Type B pancreatic cell (in vitro differentiated cells): ENCODE data around the gene PITPNB. TPM values are rescaled to one million over a fixed set of nuclear protein-coding genes. Genes with fewer than 3 reads are reported as not detected.
A peak's percentile ranks its signal among the peaks of the same experiment; 100 is the strongest.

Experiments
- DNase-seq: peaks from one replicate; pipeline ENCODE4 v3.0.0; 2021; ENCODE audit warnings: mixed read lengths; ENCODE audit not compliant: unreplicated experiment; ENCODE audit errors: extremely low spot score
- H3K27ac Mint-ChIP-seq: 2 replicates; pipeline ENCODE4 v1.8.0; 2021; ENCODE audit warnings: mild to moderate bottlenecking, mixed read lengths
- H3K27me3 Mint-ChIP-seq: 2 replicates; pipeline ENCODE4 v1.8.0; 2021; ENCODE audit warnings: mixed read lengths
- H3K36me3 Mint-ChIP-seq: 2 replicates; pipeline ENCODE4 v1.8.0; 2021; ENCODE audit warnings: mixed read lengths
- H3K4me1 Mint-ChIP-seq: one replicate; pipeline ENCODE4 v1.8.0; 2021; ENCODE audit warnings: mixed read lengths; ENCODE audit not compliant: unreplicated experiment
- H3K4me3 Mint-ChIP-seq: 2 replicates; pipeline ENCODE4 v1.8.0; 2021; ENCODE audit warnings: mild to moderate bottlenecking, mixed read lengths
- H3K9me3 Mint-ChIP-seq: 2 replicates; pipeline ENCODE4 v1.8.0; 2021; ENCODE audit warnings: mixed read lengths
- CTCF ChIP-seq: fragments of 200-600 bp; sonication (generic); conservative IDR thresholded peaks from 2 replicates; pipeline ENCODE4 v1.5.0; 2021; ENCODE audit warnings: antibody characterized with exemption, mild to moderate bottlenecking
- total RNA-seq: library from RNA; stranded (reverse); gene quantifications from 2 replicates; pipeline ENCODE4 v1.2.1, GENCODE V29; 2021; ENCODE audit warnings: low replicate concordance

The PITPNB gene
- total RNA-seq, 1 donor from 2014 or later = 73.2 TPM

DNA sequence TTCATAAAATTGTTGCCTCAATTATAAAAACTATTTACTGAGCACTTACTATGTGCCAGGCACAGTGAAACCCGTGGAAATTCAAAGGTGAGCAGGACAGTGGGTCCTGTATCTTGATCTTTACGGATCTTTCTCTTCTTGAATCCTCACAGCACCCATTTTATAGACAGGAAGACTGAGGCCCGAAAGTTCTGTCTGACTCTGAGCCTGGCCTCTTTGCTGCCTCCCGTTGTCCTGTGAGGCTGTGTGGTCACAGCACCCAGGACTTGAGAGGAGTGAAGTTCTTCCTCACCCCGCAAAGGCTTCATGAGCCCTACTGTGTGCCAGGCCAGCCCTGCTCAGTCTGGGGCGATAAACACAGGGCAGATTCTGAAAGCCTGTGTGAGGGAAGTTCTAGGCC is 104.1 kb downstream of the PITPNB start:
- H3K27me3 Mint-ChIP-seq = peaks cover 16% of the 10 kb centered on the region
- H3K4me1 Mint-ChIP-seq = peaks cover 13% of the 10 kb centered on the region
- H3K27ac Mint-ChIP-seq = no peak overlapping the region
- no peaks in the 10 kb centered on the region for H3K36me3 Mint-ChIP-seq
- DNase-seq = no peak
- no peaks in the 10 kb centered on the region for H3K9me3 Mint-ChIP-seq
- TF ChIP-seq CTCF = no peak
- H3K4me3 Mint-ChIP-seq = no peak overlapping the region

DNA sequence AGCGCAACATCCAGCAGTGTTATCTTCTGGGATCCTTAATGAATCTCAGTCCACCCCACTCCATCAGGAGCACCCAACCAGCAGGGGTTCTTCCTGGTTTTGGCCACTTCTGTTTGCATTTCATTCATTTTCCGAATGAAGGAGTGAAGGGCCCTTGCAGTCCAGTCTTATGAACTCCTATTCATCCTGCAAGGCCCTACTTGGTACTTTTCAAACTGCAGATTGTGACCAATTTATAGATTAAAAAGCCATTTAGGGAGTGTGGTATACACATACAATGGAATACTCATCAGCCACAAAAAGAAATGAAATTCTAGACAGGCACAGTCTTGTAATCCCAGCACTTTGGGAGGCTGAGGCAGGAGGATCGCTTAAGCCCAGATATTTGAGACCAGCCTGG is 107.3 kb downstream of the PITPNB start:
- H3K4me1 Mint-ChIP-seq = peaks cover 29% of the 10 kb centered on the region
- no peaks in the 10 kb centered on the region for H3K9me3 Mint-ChIP-seq
- H3K27me3 Mint-ChIP-seq = peaks cover 25% of the 10 kb centered on the region
- no peak for DNase-seq
- no peak for TF ChIP-seq CTCF
- H3K36me3 Mint-ChIP-seq = no peaks in the 10 kb centered on the region
- H3K27ac Mint-ChIP-seq = no peak overlapping the region
- H3K4me3 Mint-ChIP-seq = no peak overlapping the region

DNA sequence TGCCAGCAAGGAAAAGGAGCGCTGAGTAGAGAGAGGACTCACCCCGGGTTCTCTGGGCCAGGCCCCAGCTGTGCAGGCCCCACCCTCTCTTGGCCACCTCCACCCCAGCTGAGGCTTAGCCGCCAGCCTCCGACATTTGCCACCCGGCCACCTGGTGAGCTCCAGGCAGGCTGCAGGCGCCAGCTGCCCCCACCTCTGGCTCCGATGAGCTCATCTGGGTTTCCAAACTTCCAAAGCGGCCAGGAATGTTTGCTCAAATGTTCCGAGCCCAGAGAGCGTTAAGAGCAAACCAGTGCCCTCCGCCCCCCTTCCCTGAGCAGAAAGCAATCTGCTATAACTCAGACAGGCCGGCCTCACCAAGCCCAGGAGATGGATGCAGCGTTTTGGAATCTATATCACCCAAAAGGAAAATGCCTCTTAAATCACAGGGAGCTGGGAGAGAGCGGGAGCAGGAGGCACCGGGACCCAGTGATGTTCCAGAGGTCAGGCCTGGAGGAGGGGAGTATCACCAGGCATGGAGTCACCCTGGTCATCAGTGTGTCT is 108.4 kb downstream of the PITPNB start:
- H3K36me3 Mint-ChIP-seq = no peaks in the 10 kb centered on the region
- H3K27me3 Mint-ChIP-seq = peaks cover 26% of the 10 kb centered on the region
- no peak overlapping the region for H3K4me3 Mint-ChIP-seq
- no peak for DNase-seq
- no peaks in the 10 kb centered on the region for H3K9me3 Mint-ChIP-seq
- no peak for TF ChIP-seq CTCF
- peaks cover 29% of the 10 kb centered on the region for H3K4me1 Mint-ChIP-seq
- H3K27ac Mint-ChIP-seq = no peak overlapping the region

- Mint-ChIP-seq H3K36me3 (no peaks in the 10 kb centered on the region), H3K4me3 (no peak overlapping the region), H3K27ac (no peak overlapping the region), H3K9me3 (no peaks in the 10 kb centered on the region), H3K27me3 (peaks cover 33% of the 10 kb centered on the region), H3K4me1 (peaks cover 34% of the 10 kb centered on the region)
- DNase-seq = no peak
- no peak for TF ChIP-seq CTCF
These were observed 109.1 kb downstream of the PITPNB start for GRCh38 chr22:27809700-27810608.

DNA sequence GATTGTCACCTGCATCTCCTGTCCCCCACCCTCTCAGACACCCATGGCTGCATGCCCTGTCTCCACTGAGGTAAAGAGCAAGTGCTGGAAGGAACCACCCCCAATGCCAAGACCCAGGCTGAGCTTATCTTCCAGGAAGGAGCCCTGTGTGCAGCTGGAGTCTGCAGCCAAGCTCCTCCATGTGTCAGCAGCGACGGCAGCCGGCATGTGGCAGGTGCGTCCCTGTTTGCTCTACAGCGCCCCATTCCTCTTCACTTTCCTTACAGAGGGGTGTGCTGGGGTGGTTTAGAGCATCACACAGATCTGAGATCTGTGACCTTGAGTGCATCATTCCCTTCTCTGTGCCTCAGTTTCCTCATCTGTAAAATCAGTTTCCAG is 109.8 kb downstream of the PITPNB start:
- Mint-ChIP-seq H3K4me3 (no peak overlapping the region), H3K4me1 (peaks cover 41% of the 10 kb centered on the region), H3K27me3 (peaks cover 40% of the 10 kb centered on the region), H3K27ac (peak overlapping the region; percentile 66), H3K36me3 (no peaks in the 10 kb centered on the region), H3K9me3 (no peaks in the 10 kb centered on the region)
- TF ChIP-seq CTCF = no peak
- DNase-seq = no peak
